ENCODE results near the gene SP6. TPM values are rescaled to one million over a fixed set of nuclear protein-coding genes. Genes with fewer than 3 reads are reported as not detected.
A peak's percentile ranks its signal among the peaks of the same experiment; 100 is the strongest.

SP6 gene
- total RNA-seq, 1 donor from 2014 or later: 2.5 TPM

GRCh38 chr17:47895856-47896671 is 45.1 kb upstream of the SP6 start, which contains the start of gene SP2:
TSS of gene SP2 (plus strand) at chr17:47896236. CDS start at chr17:47896287, 51 bp downstream.
- H3K36me3 ChIP-seq (ENCODE audit: control insufficient read depth, insufficient read depth, low read length): no peaks in the 10 kb centered on the region
- no peak for TF ChIP-seq CTCF (IDR thresholded peaks at IDR 0.05; ENCODE audit: insufficient read depth, low read length, poor library complexity, severe bottlenecking)
- peak; percentile 99 for DNase-seq (ENCODE audit: low read depth)
- H3K4me3 ChIP-seq (ENCODE audit: low read depth, low read length): peak within 1 kb of the TSS; percentile 94
- no peaks in the 10 kb centered on the region for H3K27me3 ChIP-seq (ENCODE audit: control insufficient read depth, insufficient read depth, low read length)

DNA sequence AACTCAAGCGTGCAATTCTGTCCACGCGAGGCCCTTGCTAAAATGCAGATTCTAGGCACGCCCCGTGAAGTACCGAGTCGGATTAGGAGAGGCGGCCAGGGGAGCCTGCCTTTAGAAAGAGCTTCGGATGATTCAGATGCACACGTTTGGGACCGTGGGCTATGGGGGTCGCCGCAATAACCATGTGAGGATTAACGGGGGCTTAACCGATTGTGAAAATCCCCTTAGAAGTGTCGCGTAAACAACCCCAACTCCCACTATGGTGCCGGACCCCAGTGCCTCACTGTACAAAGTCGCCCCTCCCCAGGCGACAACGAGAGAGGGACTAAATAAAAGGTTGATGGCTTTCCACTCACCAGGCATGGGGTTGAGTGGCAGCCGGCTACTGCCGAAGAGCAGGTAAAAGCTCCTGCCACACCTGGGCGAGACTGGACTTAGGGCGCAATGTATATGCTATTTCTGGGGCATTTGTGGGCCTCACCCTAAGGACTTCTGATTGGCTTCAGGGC is 44.4 kb upstream of the SP6 start:
- no peak for DNase-seq (ENCODE audit: low read depth)
- no peak for TF ChIP-seq CTCF (IDR thresholded peaks at IDR 0.05; ENCODE audit: insufficient read depth, low read length, poor library complexity, severe bottlenecking)
- no peaks in the 10 kb centered on the region for H3K27me3 ChIP-seq (ENCODE audit: control insufficient read depth, insufficient read depth, low read length)
- peak overlapping the region; percentile 82 for H3K4me3 ChIP-seq (ENCODE audit: low read depth, low read length)
- H3K36me3 ChIP-seq (ENCODE audit: control insufficient read depth, insufficient read depth, low read length): no peaks in the 10 kb centered on the region

- TF ChIP-seq CTCF (IDR thresholded peaks at IDR 0.05; ENCODE audit: insufficient read depth, low read length, poor library complexity, severe bottlenecking): no peak
- Histone ChIP-seq H3K36me3 (ENCODE audit: control insufficient read depth, insufficient read depth, low read length) (no peaks in the 10 kb centered on the region), H3K27me3 (ENCODE audit: control insufficient read depth, insufficient read depth, low read length) (no peaks in the 10 kb centered on the region), H3K4me3 (ENCODE audit: low read depth, low read length) (peak overlapping the region; percentile 82)
- DNase-seq (ENCODE audit: low read depth): no peak
Measured at GRCh38 chr17:47894498-47895346, 43.8 kb upstream of the SP6 start.

GRCh38 chr17:47891545-47892088 is 40.7 kb upstream of the SP6 start:
- H3K36me3 ChIP-seq (ENCODE audit: control insufficient read depth, insufficient read depth, low read length): no peaks in the 10 kb centered on the region
- no peak for TF ChIP-seq CTCF (IDR thresholded peaks at IDR 0.05; ENCODE audit: insufficient read depth, low read length, poor library complexity, severe bottlenecking)
- no peak for DNase-seq (ENCODE audit: low read depth)
- no peak overlapping the region for H3K4me3 ChIP-seq (ENCODE audit: low read depth, low read length)
- H3K27me3 ChIP-seq (ENCODE audit: control insufficient read depth, insufficient read depth, low read length): no peaks in the 10 kb centered on the region

- TF ChIP-seq CTCF (IDR thresholded peaks at IDR 0.05; ENCODE audit: insufficient read depth, low read length, poor library complexity, severe bottlenecking): peak; percentile 96
- Histone ChIP-seq H3K36me3 (ENCODE audit: control insufficient read depth, insufficient read depth, low read length) (no peaks in the 10 kb centered on the region), H3K4me3 (ENCODE audit: low read depth, low read length) (no peak overlapping the region), H3K27me3 (ENCODE audit: control insufficient read depth, insufficient read depth, low read length) (no peaks in the 10 kb centered on the region)
- DNase-seq (ENCODE audit: low read depth): peak; percentile 45
Measured at GRCh38 chr17:47889734-47890529, 39.0 kb upstream of the SP6 start.
